IMR-90 (cell line): Measurements from ENCODE around the gene C10orf71.

Source experiments
- CTCF ChIP-seq: conservative IDR thresholded peaks from 2 replicates; pipeline ENCODE4 v1.5.1; 2012; ENCODE audit warnings: mild to moderate bottlenecking, low read depth, low read length, improper control_type of control experiment
- POLR2A ChIP-seq: IDR thresholded peaks from 2 replicates; pipeline ENCODE4 v1.6.1; 2012; ENCODE audit warnings: mild to moderate bottlenecking, low read depth, low read length
- RAD21 ChIP-seq: IDR thresholded peaks from 2 replicates; pipeline ENCODE4 v1.6.1; 2012; ENCODE audit warnings: low read length, improper control_type of control experiment

DNA sequence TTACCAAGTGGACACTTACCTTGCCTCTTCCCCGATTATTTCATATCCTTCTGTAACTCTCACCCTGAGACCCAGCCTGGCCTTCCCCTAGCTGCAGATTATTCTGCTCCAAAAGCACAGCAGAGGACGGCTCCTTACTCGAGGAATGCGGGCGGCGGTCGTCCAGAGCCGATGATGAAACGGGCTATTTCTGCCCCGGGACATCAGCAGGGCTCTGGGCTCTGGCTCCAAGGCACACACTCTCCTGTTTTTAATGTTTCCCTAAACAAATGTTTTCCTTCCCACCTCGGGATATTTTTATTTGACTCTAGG, 343 bp upstream of the C10orf71 start:
- TF ChIP-seq CTCF (no peak), POLR2A (no peak), RAD21 (no peak)
